ENCODE results near the gene TUBB1.

Gene TUBB1

DNA sequence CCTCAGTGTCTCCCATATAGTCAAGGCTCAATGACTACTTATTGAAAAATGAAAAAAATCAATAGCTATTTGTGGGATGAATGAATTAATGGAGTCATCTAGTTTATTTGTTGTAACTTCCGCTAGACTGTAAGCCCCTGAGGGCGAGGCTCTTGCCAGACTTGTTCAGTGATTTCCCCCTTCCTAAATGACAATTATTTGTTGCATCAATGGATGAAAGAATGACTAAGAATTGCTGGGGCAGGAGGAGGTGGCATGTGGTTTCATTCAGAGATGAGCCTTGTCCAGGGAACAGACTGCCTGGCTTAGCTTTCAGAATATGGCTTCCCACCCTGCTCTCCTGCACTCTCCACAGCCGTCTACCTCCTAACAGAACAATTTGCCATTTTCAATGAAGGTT is 24.5 kb downstream of the TUBB1 start:
- peak; percentile 21 for DNase-seq (ENCODE audit: low read depth)

DNA sequence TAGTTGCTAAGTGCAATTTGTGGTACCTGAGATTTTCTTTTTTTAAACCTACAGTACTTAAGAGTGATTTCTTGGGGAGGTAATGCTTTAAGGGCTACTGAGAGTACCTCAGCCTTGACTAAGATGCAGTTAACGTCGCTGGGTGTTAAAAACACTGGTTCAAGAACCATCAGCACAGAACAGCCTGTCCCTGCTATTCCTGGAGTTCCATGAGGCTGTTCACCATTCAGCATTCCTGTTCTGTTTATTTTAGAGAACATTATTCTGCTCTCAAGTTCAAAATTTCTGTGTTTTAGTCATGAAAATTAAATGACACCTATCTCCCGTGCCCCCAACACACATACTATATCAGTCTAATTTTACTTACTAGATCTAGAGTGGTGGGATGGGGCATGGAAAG is 25.1 kb downstream of the TUBB1 start:
- no peak for DNase-seq (ENCODE audit: low read depth)

DNA sequence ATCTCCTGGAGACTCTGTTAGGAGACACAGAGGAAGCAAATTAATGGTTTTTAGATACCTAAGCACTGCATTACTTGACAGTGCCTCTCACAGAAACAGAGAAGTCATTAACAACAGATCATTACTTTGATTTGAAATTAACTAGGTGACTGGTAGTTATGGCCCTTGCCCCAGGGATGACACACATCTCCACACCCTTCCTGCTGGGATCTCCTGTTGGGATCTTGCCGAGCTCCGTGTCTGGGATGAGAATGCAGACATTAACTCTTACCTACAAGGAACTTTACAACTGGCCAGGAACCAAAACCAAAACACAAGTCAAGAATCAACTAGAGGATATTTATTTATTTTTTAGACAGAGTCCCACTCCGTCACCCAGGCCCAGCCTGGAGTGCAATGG is 25.6 kb downstream of the TUBB1 start:
- no peak for DNase-seq (ENCODE audit: low read depth)

DNA sequence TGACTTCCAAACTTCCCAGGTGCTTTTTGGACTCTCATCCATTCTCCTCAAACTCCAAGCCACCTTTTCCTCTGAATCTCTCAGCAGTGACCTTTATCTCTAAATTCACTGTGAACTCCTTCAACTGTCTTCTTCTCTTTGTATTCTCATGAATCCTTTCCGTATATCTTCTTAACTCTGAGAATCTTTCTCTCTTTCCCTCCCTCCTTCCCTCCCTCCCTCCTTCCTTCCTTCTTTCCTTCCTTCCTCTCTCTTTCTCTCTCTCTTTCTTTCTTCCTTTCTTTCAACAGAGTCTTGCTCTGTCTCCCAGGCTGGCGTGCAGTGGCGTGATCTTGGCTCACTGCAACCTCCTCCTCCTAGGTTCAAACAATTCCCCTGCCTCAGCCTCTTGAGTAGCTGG is 27.6 kb downstream of the TUBB1 start:
- DNase-seq (ENCODE audit: low read depth), result no peak

DNA sequence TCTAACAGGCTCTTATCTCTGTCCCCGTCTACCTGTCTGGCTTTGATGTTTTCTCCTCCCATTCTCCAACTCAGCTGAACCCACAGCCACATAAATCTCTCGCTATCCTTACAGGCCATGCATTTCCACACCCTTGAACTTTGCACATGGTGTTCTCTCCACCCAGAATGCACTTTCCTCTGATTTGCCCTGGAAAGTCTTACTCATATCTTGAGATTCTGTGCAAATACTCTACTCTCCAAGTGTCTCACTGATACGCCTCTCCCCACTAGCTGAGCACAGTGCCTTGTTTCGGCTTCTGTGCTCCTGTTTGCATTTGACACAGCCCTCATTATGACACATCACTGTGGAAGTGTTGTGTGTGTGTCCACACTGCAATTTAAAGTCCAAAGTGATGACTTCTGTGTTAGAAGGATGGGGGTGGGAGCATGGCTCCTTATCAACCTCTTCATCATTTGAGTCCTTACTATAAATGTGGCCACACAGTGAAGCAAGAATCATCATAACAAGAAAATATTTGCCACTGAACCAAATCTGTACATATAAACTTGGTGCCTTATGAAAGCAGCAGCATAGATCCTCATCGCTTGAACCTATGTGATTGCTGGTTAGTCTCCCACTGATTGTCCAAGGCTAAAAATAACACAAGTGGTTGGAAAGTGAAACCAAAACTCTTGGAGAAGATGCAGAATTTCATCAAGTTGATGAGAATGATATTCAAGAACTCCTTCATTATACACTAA is 28.9 kb downstream of the TUBB1 start:
- peak; percentile 35 for DNase-seq (ENCODE audit: low read depth)

DNA sequence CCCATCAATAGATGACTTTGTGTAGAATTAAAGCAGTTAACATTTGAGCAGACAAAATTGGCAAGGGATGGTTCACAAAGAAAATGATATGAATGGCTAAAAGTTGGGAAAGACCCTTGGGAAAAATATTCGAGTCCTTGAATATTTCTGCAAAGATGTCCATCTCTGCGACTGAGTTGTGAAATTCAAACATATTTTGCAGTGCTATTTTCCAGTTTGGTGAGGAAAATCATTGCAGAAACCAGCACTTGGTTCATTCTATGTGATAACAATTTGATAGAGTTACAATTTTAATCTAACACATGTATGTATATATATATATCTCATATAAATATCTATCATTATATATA is 29.4 kb downstream of the TUBB1 start:
- DNase-seq (ENCODE audit: low read depth), result no peak

DNA sequence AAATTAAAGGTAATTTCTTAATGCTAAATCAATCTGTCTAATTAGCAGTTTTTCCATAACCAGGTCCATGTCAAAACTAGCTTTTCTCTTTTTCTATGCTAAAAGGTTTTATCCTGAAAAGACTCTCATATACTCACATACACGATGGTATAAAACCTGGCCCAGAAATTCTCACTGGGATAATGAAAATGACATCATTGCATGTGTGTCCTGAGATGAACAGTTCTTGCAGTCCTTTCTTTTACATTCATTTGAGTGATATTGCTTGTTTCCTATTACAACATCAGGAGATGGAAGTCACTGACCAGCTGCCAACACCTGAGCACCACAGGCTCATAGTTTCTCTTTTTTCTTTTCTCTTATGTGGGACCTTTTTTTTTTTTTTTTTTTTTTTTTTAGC is 31.2 kb downstream of the TUBB1 start:
- no peak for DNase-seq (ENCODE audit: low read depth)

DNA sequence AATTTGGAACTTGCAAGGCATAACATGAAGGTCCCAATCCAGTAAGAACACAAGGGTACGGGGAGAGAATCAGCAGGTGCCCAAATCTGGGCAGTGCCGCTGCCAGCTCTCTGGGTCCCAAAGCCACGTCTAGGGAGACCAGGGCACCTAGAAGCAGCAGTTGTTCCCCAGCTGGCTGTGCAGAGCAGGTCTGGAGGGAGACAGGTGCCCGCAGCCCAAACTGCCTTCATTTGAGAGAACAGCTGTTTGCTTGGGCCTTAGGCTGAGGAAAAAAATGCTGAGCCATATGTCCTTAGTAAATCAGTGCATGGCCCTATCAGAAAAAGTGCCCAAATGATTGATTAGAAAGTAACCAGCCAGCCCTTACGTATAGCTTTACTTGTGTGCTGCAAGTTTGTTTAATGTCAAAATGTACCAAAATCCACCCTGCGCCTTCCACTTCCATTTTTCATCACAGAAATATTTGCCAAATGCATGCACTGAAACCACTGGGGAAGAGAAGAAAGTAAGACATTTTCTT is 32.5 kb downstream of the TUBB1 start:
- no peak for DNase-seq (ENCODE audit: low read depth)

DNA sequence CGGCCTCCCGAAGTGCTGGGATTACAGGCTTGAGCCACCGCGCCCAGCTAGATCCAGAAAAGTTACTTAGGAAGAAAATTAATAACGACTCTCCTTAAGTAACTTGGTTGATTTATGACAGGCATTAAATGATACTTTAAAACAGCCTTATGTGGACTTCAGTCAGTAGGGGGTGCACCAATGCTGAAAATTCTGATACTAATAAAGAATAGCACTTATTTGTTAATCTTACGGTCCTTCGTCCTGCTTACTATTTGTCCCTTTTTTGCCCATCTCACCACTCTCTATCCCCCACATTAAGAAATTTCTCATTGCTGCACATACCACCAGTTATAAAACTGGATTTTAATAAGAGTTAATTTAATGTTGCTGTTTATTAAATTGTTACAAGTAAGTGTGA is 36.1 kb downstream of the TUBB1 start:
- DNase-seq (ENCODE audit: low read depth), result no peak

DNA sequence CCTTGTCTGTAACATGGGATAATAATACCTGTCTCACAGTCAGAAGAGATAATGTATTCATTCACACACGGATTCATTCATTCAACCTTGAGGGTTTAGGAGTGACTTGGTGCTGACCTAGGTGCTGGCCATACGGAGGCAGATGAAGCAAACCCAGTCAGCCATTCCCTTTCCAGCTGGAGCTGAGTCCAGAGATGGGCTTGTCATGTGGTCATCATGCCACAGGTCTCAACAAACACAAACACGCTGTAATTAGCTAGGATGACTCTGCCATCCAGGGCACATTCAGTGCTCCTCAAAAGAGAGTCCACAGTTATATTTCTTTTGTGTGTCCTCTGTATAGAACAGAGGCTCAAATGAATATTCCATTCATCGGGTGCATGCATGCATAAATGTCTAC is 42.9 kb downstream of the TUBB1 start:
- DNase-seq (ENCODE audit: low read depth), result no peak

DNA sequence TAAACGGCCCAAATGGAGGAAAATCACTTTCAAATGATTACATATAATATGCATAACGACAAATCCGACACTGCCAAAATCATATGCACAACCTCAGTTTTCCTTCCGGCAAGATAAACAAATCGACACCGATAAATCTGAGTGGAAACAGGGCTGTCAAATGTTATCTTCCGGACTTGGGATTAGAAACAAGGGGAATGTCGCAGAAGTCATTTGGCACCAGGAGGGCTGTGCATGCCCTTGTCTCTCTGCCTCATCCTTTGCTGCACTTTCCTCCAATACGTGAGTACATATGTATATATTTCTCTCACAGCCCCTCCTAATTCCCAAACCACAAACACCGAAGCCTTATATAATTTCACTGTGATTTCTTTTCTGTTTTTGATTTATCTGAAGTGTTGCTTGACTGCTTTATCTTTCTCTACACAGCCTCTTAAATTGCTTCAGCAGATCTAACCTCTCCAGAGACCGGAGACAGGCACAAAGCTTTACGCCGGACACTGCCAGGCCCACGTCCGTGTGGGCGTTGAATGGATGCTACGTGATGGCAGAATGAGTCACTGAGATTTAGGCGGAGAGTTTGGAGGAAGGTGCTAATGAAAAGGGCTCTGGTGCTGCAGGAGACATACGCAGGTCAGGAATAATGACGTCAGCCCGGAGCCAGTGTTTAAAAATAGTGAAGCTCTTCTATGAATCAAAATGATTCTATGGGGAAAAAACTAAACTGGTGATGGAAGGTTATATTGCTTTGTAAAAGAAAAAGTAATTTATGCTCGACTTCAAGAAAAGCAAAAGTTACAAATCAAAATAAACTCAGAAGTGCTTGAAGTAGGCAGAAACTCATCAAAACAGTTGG is 44.4 kb downstream of the TUBB1 start:
- no peak for DNase-seq (ENCODE audit: low read depth)

DNA sequence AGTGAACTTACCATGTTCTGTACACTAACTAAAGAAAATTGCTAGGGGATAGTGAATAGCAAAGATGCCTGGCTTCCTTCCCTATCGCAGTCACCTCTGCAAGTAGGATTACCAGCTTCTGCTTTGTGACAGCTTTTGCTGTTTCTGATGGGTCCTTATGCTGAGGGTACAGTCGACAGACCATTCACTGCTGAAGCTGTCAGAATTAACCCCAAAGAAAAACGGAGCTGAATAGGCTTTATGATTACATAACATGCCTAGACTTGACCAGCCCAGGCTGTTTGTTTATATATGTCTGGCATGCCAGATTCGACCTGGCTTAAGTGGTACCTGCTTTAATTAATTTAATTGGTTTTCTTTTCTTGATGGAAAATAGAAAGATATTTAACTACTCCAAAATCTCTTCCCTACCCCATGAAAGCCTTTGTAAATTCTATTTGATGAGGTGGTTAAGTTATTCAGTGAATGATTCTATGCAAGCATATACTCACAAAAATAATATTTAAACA is 45.0 kb downstream of the TUBB1 start:
- DNase-seq (ENCODE audit: low read depth), result no peak

DNA sequence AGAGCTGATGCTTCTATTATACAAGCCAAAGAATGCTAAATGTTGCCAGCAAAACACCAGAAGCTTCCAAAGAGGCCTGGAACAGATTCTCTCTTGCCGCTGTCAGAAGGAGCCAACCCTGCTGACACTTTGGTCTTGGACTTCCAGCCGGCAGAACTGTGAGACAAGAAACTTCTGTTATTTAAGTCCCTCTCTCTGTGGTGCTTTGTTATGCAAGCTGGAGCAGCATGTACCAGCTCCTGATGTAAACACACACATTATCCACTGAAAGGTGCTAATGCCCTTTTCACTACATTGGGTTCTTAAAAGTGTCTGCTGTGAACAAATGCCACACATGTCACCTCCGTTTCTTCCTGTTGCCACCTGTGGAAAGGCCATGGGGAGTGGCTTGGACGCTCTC is 49.3 kb downstream of the TUBB1 start:
- no peak for DNase-seq (ENCODE audit: low read depth)

DNA sequence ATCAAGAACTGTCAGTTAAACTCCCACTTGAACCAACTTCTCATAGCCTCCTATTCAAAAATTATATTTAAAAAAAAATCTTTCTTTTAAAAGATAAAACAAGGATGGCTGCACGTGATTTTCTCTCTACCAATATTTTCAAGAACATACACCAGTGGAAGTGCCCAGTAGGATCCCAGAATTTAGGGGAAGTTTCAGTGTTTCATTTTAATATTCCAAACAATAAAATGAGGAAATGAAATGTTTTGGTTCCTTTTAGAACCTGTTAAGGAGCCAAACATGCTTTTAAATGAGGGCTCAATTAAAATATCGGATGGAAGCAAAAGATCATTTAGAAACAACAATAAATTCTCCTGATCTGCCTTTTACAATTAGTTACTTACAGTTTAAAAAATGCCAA is 49.8 kb downstream of the TUBB1 start:
- no peak for DNase-seq (ENCODE audit: low read depth)

DNA sequence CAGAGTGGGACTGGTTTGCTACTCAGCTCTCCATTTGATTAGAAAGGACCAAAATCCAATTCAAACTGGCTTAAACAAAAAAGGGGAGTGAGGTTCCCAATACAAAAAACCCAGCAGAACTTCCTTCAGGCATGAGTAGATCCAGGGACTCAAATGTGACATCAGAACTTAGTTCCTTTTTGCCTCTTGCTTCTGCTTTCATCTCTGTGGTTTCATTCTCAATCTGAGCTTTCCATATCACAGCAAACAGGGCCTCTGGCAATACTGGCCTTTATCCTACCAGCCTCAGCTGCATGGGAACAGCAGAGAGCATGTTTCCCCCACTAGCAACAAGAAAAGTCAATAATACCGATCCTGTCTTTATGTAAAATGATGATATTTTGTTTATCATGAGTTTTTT is 52.0 kb downstream of the TUBB1 start:
- no peak for DNase-seq (ENCODE audit: low read depth)

DNA sequence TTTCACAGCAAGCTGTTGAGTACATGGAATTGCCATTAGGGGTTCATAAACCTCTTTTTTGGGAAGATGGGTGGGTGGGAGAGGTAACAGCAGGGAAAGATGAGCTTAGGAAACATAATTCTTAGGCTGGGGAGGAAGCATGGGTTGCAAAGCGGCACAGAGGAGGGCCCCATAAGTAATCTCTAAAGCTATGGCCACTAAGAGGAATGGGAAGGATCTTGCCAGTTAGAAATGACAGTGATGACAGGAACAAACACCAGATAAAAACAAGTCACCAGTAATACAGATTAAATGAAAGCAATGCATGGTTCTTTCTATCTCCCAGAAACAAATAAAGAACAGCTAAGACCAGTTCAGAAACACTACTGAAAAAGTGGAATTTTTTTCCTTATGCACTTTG is 54.4 kb downstream of the TUBB1 start:
- no peak for DNase-seq (ENCODE audit: low read depth)

DNA sequence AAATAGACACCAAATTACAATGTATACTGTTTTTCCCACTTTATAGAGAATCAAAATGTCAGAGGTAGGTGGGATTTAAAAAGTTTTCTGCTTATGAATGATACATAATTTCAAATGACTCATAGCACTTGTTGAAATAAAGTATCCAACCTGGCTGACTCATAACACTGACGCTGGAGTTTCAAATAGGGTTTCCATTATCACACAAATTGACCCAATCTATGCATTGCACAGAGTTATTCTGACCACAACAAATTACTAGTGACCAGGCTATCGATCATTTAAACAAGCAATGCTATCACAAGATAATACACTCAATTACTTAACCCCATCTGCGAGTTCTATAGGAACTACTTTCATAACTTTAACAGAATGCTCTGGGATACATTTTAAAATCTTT is 55.2 kb downstream of the TUBB1 start:
- DNase-seq (ENCODE audit: low read depth), result no peak

DNA sequence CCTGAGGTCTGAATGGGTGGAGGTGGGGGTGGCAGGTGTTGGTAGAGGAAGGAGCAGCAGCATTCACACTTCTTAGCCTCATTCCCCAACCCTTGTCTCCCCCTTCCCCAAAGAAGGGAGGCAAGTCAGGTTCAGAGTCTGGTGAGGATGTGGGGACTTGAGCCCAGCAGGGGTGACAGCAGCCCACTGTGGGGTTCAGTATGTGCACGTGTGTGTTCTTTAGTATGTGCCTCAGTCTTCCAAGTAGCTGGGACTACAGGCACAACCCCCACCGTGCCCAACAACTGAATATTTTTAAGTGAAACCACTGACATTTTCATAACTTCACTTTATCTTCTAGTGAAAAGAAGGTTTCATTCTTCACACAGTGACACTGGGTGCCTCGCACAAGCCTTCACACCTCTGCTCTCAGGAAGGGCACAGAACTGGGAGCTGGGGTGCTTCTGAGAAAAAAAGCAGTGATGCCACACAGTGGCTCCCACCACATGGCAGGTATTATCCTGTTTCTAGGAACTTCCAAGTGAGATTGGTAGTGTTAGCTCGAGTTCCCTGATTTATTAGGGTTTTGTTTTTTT is 56.8 kb downstream of the TUBB1 start:
- DNase-seq (ENCODE audit: low read depth), result no peak
